ENCODE results near the gene CWC27.

CWC27 gene

GRCh38 chr5:64972591-64972990, 203.9 kb downstream of the CWC27 start:
- Histone ChIP-seq H3K4me3 (ENCODE audit: low read depth, low read length) (no peak overlapping the region), H3K9ac (ENCODE audit: low read depth, low read length) (no peak overlapping the region), H3K36me3 (ENCODE audit: control insufficient read depth, insufficient read depth, low read length) (peaks cover 5% of the 10 kb centered on the region; the same call in 1 of the 2 replicates), H3K27me3 (ENCODE audit: control insufficient read depth, insufficient read depth, low read length) (no peaks in the 10 kb centered on the region), H3K4me1 (ENCODE audit: control insufficient read depth, insufficient read depth, low read length) (peaks cover 4% of the 10 kb centered on the region; the same call in 1 of the 2 replicates), H3K27ac (ENCODE audit: low read depth, low read length) (no peak overlapping the region), H3K9me3 (ENCODE audit: control insufficient read depth, insufficient read depth, low read length) (no peaks in the 10 kb centered on the region)

- Histone ChIP-seq H3K9me3 (ENCODE audit: control insufficient read depth, insufficient read depth, low read length) (no peaks in the 10 kb centered on the region), H3K9ac (ENCODE audit: low read depth, low read length) (no peak overlapping the region)
Observed at GRCh38 chr5:64973215-64973614, 204.5 kb downstream of the CWC27 start.

GRCh38 chr5:64977779-64978178, 209.0 kb downstream of the CWC27 start:
- Histone ChIP-seq H3K27me3 (ENCODE audit: control insufficient read depth, insufficient read depth, low read length) (no peaks in the 10 kb centered on the region), H3K36me3 (ENCODE audit: control insufficient read depth, insufficient read depth, low read length) (0 out of 2 replicates have a peak, but pooled peaks cover under 1% of the 10 kb centered on the region), H3K4me1 (ENCODE audit: control insufficient read depth, insufficient read depth, low read length) (no peaks in the 10 kb centered on the region), H3K9me3 (ENCODE audit: control insufficient read depth, insufficient read depth, low read length) (no peaks in the 10 kb centered on the region), H3K27ac (ENCODE audit: low read depth, low read length) (no peak overlapping the region), H3K4me3 (ENCODE audit: low read depth, low read length) (no peak overlapping the region), H3K9ac (ENCODE audit: low read depth, low read length) (no peak overlapping the region)

More at GRCh38 chr5:64973215-64973614, 204.5 kb downstream of the CWC27 start:
- Histone ChIP-seq H3K27me3 (ENCODE audit: control insufficient read depth, insufficient read depth, low read length) (no peaks in the 10 kb centered on the region), H3K27ac (ENCODE audit: low read depth, low read length) (no peak overlapping the region), H3K4me3 (ENCODE audit: low read depth, low read length) (no peak overlapping the region), H3K36me3 (ENCODE audit: control insufficient read depth, insufficient read depth, low read length) (peaks cover 5% of the 10 kb centered on the region; the same call in 1 of the 2 replicates), H3K4me1 (ENCODE audit: control insufficient read depth, insufficient read depth, low read length) (peaks cover 4% of the 10 kb centered on the region; the same call in 1 of the 2 replicates)

GRCh38 chr5:64978546-64978945, 209.8 kb downstream of the CWC27 start:
- H3K4me1 ChIP-seq (ENCODE audit: control insufficient read depth, insufficient read depth, low read length), result no peaks in the 10 kb centered on the region
- H3K36me3 ChIP-seq (ENCODE audit: control insufficient read depth, insufficient read depth, low read length), result no peaks in the 10 kb centered on the region
- H3K4me3 ChIP-seq (ENCODE audit: low read depth, low read length), result no peak overlapping the region
- no peak overlapping the region for H3K9ac ChIP-seq (ENCODE audit: low read depth, low read length)
- no peaks in the 10 kb centered on the region for H3K27me3 ChIP-seq (ENCODE audit: control insufficient read depth, insufficient read depth, low read length)
- no peaks in the 10 kb centered on the region for H3K9me3 ChIP-seq (ENCODE audit: control insufficient read depth, insufficient read depth, low read length)
- no peak overlapping the region for H3K27ac ChIP-seq (ENCODE audit: low read depth, low read length)

- Histone ChIP-seq H3K9me3 (ENCODE audit: control insufficient read depth, insufficient read depth, low read length) (no peaks in the 10 kb centered on the region), H3K27ac (ENCODE audit: low read depth, low read length) (no peak overlapping the region), H3K9ac (ENCODE audit: low read depth, low read length) (no peak overlapping the region), H3K4me1 (ENCODE audit: control insufficient read depth, insufficient read depth, low read length) (no peaks in the 10 kb centered on the region), H3K4me3 (ENCODE audit: low read depth, low read length) (no peak overlapping the region), H3K27me3 (ENCODE audit: control insufficient read depth, insufficient read depth, low read length) (no peaks in the 10 kb centered on the region), H3K36me3 (ENCODE audit: control insufficient read depth, insufficient read depth, low read length) (no peaks in the 10 kb centered on the region)
Observed at GRCh38 chr5:64979531-64979930, 210.8 kb downstream of the CWC27 start.

- Histone ChIP-seq H3K27me3 (ENCODE audit: control insufficient read depth, insufficient read depth, low read length) (no peaks in the 10 kb centered on the region), H3K36me3 (ENCODE audit: control insufficient read depth, insufficient read depth, low read length) (no peaks in the 10 kb centered on the region), H3K4me1 (ENCODE audit: control insufficient read depth, insufficient read depth, low read length) (no peaks in the 10 kb centered on the region), H3K27ac (ENCODE audit: low read depth, low read length) (no peak overlapping the region), H3K9ac (ENCODE audit: low read depth, low read length) (no peak overlapping the region), H3K4me3 (ENCODE audit: low read depth, low read length) (no peak overlapping the region), H3K9me3 (ENCODE audit: control insufficient read depth, insufficient read depth, low read length) (no peaks in the 10 kb centered on the region)
Observed at GRCh38 chr5:64980176-64980575, 211.4 kb downstream of the CWC27 start.

- Histone ChIP-seq H3K27ac (ENCODE audit: low read depth, low read length) (no peak overlapping the region), H3K4me3 (ENCODE audit: low read depth, low read length) (no peak overlapping the region), H3K36me3 (ENCODE audit: control insufficient read depth, insufficient read depth, low read length) (no peaks in the 10 kb centered on the region), H3K9ac (ENCODE audit: low read depth, low read length) (no peak overlapping the region), H3K4me1 (ENCODE audit: control insufficient read depth, insufficient read depth, low read length) (peaks cover 9% of the 10 kb centered on the region; the same call in 1 of the 2 replicates), H3K9me3 (ENCODE audit: control insufficient read depth, insufficient read depth, low read length) (no peaks in the 10 kb centered on the region), H3K27me3 (ENCODE audit: control insufficient read depth, insufficient read depth, low read length) (no peaks in the 10 kb centered on the region)
Observed at GRCh38 chr5:64987768-64988167, 219.0 kb downstream of the CWC27 start.

GRCh38 chr5:65009207-65009606, 240.5 kb downstream of the CWC27 start:
- Histone ChIP-seq H3K36me3 (ENCODE audit: control insufficient read depth, insufficient read depth, low read length) (no peaks in the 10 kb centered on the region), H3K4me1 (ENCODE audit: control insufficient read depth, insufficient read depth, low read length) (no peaks in the 10 kb centered on the region), H3K9me3 (ENCODE audit: control insufficient read depth, insufficient read depth, low read length) (no peaks in the 10 kb centered on the region), H3K4me3 (ENCODE audit: low read depth, low read length) (no peak overlapping the region), H3K27me3 (ENCODE audit: control insufficient read depth, insufficient read depth, low read length) (no peaks in the 10 kb centered on the region), H3K27ac (ENCODE audit: low read depth, low read length) (no peak overlapping the region), H3K9ac (ENCODE audit: low read depth, low read length) (no peak overlapping the region)

- Histone ChIP-seq H3K4me3 (ENCODE audit: low read depth, low read length) (no peak overlapping the region), H3K9me3 (ENCODE audit: control insufficient read depth, insufficient read depth, low read length) (no peaks in the 10 kb centered on the region), H3K27me3 (ENCODE audit: control insufficient read depth, insufficient read depth, low read length) (no peaks in the 10 kb centered on the region), H3K27ac (ENCODE audit: low read depth, low read length) (no peak overlapping the region), H3K4me1 (ENCODE audit: control insufficient read depth, insufficient read depth, low read length) (0 out of 2 replicates have a peak, but pooled peaks cover 3% of the 10 kb centered on the region), H3K36me3 (ENCODE audit: control insufficient read depth, insufficient read depth, low read length) (no peaks in the 10 kb centered on the region), H3K9ac (ENCODE audit: low read depth, low read length) (no peak overlapping the region)
Observed at GRCh38 chr5:65010841-65011240, 242.1 kb downstream of the CWC27 start.

GRCh38 chr5:65012301-65012892, 243.7 kb downstream of the CWC27 start:
- H3K9ac ChIP-seq (ENCODE audit: low read depth, low read length), result no peak overlapping the region
- no peaks in the 10 kb centered on the region for H3K27me3 ChIP-seq (ENCODE audit: control insufficient read depth, insufficient read depth, low read length)
- no peak overlapping the region for H3K27ac ChIP-seq (ENCODE audit: low read depth, low read length)
- H3K9me3 ChIP-seq (ENCODE audit: control insufficient read depth, insufficient read depth, low read length), result no peaks in the 10 kb centered on the region
- no peaks in the 10 kb centered on the region for H3K36me3 ChIP-seq (ENCODE audit: control insufficient read depth, insufficient read depth, low read length)
- no peak overlapping the region for H3K4me3 ChIP-seq (ENCODE audit: low read depth, low read length)
- H3K4me1 ChIP-seq (ENCODE audit: control insufficient read depth, insufficient read depth, low read length), result 0 out of 2 replicates have a peak, but pooled peaks cover 3% of the 10 kb centered on the region

- H3K4me3 ChIP-seq (ENCODE audit: low read depth, low read length), result no peak overlapping the region
- no peak overlapping the region for H3K27ac ChIP-seq (ENCODE audit: low read depth, low read length)
- no peak overlapping the region for H3K9ac ChIP-seq (ENCODE audit: low read depth, low read length)
- H3K4me1 ChIP-seq (ENCODE audit: control insufficient read depth, insufficient read depth, low read length), result peaks cover 8% of the 10 kb centered on the region; the same call in 1 of the 2 replicates
- H3K9me3 ChIP-seq (ENCODE audit: control insufficient read depth, insufficient read depth, low read length), result no peaks in the 10 kb centered on the region
- no peaks in the 10 kb centered on the region for H3K36me3 ChIP-seq (ENCODE audit: control insufficient read depth, insufficient read depth, low read length)
- H3K27me3 ChIP-seq (ENCODE audit: control insufficient read depth, insufficient read depth, low read length), result no peaks in the 10 kb centered on the region
Observed at GRCh38 chr5:65013166-65013565, 244.4 kb downstream of the CWC27 start.

Measured in HUES48 (cell line).